Activated CD4-positive, alpha-beta T cell treated with anti-CD3 and anti-CD28 coated beads for 1 hour (primary cell): ENCODE results near the gene CISD2.
"Not testable (repeated sequence)": the region's sequence is repeated elsewhere in the genome, so short reads cannot be mapped to it uniquely, and the experiment has no call there.

ENCODE experiments used
- DNase-seq: peaks from one replicate; pipeline ENCODE4 v3.0.0-alpha.2; 2020

CISD2 gene

GRCh38 chr4:102938063-102938462 lies 69.3 kb downstream of the CISD2 start:
- DNase-seq, result not testable (repeated sequence)
